Esophagus mucosa (tissue), 1 donor: Measurements from ENCODE around the gene EPB41L5. TPM values are rescaled to one million over a fixed set of nuclear protein-coding genes. Genes with fewer than 3 reads are reported as not detected.
"Not testable (repeated sequence)": the region's sequence is repeated elsewhere in the genome, so short reads cannot be mapped to it uniquely, and the experiment has no call there.

Source experiments
- ATAC-seq: fragments of 200-7000 bp; cut with Tn5 transposase; one replicate; pipeline ENCODE4 v1.9.1; 2020
- total RNA-seq: library from RNA; stranded (reverse); gene quantifications from one replicate; pipeline ENCODE4 v1.2.4, GENCODE V29; 2023
- donor health status: DM: yes; HTN: yes; CAD: no.

EPB41L5 gene
- total RNA-seq, 1 donor from 2014 or later: 16.8 TPM

DNA sequence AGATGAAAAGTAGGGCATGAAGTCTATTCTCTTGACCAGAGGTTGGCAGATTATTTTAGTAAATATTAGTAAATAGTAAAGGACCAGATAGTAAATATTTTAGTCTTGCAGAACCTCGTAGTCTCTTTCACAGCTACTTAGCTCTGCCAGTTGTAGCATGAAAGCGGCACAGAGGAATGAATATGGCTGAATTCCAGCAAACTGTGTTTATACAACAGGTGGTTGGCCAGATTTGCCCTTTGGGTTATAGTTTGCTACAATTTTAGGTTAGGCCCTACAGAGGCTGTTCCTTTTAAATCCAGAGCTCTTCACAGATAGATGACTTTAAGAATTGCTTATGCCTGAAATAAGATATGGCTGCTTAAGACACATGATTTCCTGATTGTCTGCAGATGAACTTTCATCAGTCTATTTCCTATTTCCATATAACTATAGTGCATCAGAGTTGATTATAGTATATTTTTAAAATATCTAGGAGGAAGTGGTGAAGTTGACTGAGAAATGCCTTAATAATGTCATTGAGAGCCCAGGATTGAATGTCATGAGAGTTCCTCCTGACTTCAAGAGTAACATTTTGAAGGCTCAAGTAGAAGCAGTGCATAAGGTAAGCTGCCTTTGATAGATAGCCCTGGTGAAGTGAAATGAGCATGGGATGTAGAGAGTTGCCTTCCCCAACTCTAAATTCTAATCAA, 129.8 kb downstream of the EPB41L5 start:
- ATAC-seq: no peak

DNA sequence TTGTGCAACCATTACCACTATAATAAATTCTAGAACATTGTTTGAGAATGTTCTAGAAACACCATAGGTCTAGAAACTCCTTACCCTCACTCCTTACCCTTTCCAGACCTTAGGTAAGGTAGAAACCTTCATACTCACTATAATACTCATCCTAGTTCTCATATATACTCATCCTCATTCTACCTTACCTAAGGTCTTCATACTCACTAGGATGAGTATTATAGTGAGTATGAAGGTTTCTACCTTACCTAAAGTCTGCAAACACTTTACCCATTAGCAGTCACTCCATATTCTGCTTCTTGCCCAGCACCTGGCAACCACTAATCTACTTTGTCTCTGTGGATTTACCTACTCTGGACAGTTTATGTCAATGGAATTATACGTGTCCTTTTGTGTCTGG, 135.4 kb downstream of the EPB41L5 start:
- ATAC-seq: no peak

DNA sequence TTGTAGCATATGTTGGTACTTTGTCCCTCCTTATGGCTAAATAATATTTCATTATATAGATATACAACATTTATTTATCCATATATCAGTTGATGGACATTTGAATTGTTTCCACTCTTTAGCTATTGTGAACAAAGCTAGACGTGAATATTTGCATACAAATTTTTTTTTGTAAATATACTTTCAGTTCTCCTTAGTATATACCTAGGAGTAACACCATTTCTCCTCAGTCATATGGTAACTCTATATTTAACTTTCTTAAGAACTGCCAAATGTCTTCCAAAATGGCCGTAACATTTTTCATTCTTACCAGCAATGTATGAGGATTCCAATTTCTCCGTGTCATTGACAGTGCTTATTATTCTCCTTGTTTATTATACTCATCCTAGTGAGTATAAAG, 135.8 kb downstream of the EPB41L5 start:
- ATAC-seq: no peak

DNA sequence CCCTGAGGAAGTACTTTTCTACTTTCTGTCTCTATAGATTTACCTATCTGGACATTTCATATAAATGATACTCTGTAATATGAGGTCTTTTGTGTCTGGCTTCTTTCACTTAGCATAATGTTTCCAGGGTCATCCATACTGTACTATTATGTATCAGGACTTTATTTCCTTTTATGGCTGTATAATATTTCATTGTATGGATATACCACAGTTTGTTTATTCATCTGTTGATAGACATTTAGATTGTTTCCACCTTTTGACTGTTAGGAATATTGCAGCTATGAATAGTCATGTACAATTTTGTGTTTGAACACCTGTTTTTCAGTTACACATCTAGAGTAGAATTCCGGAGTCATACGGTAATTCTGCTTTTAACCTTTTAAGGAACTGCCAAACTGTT, 136.5 kb downstream of the EPB41L5 start:
- no peak for ATAC-seq

DNA sequence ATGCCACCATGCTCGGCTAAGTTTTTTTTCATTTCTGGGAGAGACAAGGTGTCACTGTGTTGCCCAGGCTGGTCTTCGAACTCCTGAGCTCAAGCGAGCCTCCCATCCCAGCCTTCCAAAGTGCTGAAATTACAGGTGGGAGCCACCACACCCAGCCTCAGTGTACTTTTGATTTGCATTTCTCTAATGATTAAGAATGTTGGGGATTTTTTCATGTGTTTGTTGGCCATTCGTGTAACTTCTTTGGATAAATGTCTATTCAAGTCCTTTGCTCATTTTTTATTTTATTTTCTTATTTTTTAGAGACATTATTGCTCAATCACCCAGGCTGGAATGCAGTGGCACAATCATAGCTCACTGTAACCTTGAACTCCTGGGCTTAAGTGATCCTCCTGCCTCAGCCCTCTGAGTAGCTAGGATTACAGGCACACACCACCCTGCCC, 137.2 kb downstream of the EPB41L5 start:
- ATAC-seq: no peak

DNA sequence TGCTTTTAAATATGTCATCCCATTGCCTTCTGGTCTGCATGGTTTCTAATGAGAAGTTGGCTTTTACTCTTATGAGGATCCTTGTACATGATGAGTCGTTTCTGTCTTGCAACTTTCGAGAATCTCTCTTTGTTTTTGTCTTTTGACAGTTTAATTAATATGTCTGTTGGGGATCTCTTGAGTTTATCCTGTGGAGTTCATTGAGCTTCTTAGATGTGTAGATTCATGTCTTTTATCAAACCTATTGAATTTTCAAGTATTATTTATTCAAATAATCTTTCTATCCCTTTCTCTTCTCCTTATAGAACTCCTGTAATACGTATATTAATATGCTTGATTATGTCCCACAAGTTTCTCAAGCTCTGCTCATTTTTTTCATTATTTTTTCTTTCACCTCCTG, 142.4 kb downstream of the EPB41L5 start:
- ATAC-seq: no peak

DNA sequence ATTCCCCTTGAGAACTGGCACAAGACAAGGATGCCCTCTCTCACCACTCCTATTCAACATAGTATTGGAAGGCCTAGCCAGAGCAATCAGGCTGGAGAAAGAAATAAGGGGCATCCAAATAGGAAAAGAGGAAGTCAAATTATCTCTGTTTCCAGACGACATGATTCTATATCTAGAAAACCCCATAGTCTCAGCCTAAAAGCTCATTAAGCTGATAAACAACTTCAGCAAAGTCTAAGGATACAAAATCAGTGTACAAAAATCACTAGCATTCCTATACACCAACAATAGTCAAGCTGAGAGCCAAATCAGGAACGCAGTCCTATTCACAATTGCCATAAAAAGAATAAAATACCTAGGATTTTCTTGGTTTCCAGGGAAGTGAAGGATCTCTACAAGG, 145.8 kb downstream of the EPB41L5 start:
- ATAC-seq: not testable (repeated sequence)

DNA sequence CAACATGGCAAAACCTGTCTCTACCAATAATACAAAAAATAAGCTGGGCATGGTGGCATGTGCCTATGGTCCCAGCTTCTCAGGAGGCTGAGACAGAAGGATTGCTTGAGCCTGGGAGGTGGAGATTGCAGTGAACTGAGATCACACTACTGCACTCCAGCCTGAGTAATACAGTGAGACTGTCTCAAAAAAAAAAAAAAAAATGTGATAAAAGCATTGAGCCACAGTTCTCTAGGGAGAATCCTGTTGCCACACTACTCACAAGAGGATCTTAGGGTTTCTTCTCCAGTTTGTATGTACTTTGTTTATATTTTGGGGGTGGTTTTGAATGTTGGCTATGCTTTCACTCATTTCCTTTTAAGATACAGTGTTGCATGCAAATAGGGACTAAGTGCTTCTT, 148.3 kb downstream of the EPB41L5 start:
- no peak for ATAC-seq

DNA sequence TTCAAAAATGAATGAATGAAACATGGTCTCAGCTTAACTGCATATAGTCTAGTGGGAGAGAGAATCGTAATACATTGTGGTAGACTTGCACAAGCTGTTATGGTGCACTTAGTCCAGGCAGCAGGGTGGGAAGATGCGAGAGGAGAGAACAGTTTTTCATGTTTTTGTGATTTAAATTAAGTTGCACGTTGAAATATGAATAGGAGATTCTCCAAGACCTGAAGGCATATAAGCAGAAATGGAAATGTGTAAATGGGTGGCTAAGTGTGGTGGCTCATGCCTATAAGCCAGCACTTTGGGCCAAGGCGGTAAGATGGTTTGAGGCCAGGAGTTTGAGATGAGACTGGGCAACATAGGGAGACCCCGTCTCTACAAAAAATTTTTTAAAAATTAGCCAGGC, 149.8 kb downstream of the EPB41L5 start:
- ATAC-seq: no peak

DNA sequence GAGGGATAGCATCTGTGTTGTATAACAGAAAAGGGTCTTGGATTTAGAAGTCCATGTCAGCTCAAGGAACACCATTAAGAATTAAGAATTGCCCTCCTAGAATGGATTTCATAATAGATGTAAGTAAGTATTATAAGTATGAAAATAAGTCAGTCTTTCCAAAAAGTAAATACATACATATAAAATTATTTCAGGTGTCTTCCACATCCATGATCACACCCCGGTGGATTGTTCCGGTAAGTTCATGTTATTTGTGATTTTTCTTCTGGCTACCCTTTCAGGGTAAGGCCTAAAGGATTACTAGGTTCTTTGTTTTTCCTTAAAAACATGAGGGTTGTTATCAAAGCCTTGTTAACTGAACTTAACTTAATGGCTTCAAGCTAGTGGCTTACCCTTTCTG, 154.4 kb downstream of the EPB41L5 start:
- no peak for ATAC-seq

DNA sequence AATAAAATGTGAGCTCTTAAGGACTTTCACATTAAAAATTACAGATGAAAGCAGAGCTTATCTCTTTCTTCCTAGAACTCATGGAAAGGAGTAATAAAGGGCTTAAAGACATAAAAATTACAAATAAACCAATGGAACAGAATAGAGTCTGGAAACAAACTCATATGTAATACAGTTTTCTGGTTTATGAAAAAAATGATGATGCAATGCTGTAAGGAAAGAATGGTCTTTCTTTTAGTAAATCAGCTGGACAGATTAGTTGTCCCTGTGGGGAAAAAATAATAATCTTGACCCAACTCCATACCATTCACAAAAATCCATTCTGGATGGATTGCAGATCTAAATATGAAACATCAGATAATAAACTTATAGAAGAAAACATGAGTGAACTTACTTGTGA, 156.1 kb downstream of the EPB41L5 start:
- no peak for ATAC-seq

DNA sequence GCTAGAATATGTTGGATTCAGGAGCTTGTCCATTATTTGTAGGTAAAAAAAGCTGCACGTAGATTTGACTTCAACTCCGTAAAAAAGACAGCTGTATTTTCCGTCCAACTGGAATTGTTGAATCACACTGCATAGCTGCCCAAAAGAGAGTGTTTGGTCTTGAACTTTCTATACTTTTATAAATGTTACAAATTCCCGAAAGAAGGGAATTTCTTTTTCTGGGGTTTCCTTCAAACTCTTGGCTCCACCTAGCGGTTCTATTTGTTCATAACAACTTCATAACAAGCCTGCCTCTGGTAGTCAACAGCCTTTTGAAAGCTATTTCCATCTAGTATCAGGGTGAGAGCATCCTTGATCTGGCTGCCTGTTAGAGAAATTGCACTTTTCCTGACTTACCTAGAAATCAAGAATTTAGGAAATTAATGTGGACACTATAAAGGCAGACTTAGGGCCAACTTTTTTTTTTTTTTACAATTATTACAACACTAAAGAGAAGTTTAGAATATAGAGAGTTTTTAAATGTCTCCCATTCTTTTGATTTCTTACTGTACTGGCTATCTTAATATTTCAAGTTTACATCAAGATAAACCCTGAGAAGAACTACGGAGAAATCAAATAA, 162.2 kb downstream of the EPB41L5 start:
- ATAC-seq: peak; percentile 35

DNA sequence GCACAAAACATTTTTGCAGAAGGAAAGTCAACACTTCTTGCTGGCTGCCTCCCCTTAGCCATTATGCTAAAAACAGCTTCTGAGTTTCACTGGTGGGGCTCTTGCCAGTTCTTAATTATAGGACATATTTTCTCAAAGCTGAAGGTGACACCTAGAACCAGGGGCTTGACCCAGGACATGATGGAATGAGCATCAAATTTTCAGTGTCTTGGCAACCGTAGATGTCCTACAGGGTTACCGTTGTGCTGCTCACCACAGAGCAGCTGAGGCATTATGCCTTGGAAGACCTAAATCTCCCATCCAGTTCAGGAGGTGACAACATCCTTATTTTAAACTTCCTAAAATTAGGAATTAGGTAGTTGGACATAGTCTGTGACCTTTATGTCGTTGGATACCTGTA, 163.6 kb downstream of the EPB41L5 start:
- peak; percentile 9 for ATAC-seq

DNA sequence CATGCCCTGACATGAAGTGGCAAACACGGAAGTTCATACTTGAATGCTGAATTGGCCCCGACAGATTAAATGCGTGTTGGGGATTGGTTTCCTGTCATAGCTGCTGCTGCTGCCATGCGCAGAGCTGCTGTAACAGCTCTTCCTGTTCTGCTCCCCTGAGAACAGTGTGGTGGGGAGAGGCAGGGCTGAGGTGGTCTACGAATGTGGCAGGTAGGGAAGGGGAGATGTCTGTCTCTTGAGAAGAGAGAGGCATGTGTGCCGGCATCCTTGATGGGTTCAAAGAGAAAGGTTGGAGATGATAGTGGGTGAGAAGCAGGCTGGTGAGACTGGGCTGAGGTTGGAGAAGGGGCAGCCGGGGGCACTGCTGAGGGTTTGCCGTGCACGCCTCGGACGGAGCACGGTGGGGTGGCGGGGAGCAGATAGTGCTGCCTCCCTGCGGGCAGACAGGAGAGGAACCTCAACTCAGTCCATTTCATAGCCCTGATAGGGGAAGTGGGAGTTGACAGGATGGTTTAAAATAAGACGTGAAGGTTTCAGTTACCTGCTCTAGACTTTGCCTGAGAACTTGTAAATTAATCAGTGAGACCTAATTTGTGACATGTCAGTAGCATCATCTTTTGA, 164.2 kb downstream of the EPB41L5 start:
- ATAC-seq: peak; percentile 88

DNA sequence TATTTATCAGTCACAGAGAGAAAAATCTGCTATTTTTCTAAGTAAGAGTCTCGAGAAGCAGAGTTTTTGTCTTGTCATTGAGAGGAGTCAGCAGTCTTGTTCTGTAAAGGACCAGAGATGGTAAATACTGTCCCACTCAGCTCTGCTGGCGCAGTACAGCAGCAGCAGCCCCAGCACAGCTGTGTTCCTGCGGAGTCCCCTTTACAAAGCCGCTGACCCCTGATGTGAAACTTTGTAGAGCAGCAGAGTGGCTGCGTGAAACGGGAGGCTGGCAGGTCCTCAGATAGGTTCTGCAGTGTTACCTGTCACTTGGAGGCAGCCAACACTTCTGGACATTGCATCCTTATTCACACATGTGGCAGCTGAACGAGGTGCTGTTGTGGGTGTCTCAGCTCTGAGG, 165.1 kb downstream of the EPB41L5 start:
- ATAC-seq: no peak

DNA sequence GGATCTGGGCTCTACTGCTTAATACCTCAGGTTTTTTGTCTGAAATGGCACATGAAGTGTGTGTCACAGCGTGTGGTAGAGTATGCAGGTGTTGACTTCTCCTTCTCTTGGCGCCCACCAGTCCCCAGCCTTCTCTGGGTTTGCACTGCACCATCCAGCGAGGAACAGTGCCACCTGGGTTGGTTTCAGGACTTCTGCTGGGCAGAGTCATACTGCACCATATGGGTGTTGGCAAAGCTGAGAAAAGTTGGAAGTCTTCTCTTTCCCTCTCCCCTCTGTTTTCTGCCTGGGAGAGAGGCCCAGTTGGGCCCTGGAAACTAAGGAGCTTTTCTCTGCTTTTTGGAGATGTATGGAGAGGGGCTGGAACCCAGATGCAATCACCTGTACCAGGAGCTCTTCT, 166.5 kb downstream of the EPB41L5 start:
- no peak for ATAC-seq

DNA sequence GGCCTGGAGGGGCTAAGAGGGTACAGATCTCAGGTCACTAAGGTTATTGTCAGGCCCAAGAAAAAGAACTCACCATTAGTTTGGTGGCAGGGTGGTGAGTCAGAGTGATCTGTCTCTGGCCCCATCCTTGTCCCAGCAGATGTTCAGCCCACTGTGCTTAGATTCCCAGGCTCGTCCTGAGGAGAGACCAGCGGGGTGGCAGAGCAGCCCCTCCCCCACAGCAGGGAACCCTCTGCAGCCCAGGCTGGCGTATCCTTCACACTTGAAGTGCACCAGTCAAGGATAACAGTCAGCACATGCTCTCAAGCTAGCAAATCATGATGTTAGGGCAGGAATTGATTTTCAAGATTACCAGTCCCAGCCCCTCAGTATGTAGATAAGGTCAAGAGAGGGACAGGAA, 167.2 kb downstream of the EPB41L5 start:
- ATAC-seq: no peak

DNA sequence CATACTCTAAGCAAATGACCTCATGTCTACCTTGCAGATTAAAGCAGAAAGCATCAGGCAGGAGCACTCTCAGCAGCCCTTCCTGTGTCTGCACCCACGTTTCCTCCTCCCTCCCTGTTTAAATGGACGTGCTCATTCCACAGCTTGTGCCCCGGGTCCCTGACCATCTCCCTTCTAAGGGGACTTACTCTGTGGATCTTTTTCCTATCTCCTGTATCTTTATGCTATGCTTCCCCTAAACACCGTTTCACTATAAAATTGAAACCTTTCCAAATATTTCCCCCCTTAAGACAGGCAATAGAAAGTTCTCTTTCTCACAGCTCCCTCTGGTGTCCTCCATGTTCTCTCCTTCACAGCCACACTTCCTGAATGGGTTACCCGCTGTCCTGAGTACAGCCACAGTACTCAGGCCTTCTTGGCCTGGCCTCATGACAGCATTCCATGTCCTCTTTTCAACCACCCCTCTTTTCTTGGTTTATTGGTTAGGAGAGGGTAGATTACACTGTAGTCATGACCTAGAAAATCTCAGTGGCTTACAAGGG, 169.2 kb downstream of the EPB41L5 start:
- ATAC-seq: no peak

DNA sequence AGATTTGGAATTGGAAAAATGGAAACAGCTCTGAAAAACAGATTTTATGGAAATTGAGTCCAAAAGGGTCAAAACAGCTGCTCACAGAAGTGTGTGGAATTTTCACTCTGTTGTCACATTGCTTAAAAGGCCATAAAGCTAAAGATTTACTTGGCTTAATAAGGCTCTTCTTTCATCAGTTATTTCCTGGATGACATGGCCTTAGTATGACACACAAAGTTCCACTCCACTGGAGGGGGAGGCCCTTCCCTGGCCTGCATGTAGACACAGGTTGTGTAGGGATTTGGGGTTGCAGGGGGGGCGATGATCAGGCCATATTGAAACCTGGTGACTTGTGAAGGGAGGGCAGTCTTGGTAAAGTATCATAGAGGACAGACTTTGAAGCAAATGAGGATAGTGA, 176.3 kb downstream of the EPB41L5 start:
- peak; percentile 68 for ATAC-seq

DNA sequence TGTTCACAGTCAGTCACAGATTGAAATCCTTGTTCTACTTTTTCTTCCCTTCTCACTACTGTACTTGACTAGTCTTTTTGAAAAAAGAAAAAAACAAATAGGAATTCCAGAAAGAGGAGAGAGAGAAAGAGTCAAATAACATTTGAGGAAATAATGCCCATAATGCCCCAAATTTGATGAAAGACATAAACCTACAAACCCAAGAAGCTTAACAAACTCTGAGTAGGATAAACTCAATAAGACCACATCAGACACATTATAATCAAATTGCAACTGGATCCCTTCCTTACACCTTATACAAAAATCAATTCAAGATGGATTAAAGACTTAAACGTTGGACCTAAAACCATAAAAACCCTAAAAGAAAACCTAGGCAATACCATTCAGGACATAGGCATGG, 179.4 kb downstream of the EPB41L5 start:
- no peak for ATAC-seq

DNA sequence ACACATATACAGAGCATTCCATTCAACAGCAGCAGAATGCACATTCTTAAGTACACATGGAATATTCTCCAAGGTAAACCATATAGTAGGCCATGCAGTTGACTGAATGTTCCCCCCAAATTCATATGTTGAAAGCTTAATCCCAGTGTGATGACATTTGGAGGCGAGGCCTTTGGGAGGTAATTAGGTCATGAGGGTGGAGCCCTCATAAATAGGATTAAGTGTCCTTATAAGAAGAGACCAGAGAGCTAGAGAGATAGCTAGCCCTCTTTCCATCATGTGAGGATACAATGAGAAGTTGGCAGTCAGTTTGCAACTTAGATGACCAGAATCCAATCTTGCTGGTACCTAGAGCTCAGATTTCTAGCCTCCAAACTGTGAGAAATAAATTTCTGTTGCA, 182.7 kb downstream of the EPB41L5 start:
- ATAC-seq: peak; percentile 91

DNA sequence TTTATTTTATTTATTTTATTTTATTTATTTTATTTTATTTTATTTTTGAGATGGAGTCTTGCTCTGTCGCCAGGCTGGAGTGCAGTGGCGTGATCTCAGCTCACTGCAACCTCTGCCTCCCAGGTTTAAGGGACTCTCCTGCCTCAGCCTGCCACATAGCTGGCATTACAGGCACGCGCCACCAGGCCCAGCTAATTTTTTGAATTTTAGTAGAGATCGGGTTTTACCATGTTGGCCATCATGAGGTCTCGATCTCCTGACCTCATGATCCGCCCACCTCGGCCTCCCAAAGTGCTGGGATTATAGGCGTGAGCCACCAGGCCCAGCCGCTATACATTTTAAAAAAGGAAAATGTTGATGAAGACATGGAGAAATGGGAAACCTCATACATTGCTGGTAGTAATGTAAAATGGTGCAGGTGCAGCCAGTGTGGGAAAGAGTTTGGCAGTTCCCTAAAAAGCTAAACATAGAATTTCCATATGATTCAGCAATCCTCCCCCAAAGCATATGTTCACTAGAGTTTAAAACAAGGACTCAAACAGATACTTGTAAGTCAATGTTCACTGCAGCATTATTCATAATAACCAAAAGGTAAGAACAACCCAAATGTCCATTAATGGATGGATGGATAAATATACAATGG, 187.1 kb downstream of the EPB41L5 start:
- not testable (repeated sequence) for ATAC-seq

DNA sequence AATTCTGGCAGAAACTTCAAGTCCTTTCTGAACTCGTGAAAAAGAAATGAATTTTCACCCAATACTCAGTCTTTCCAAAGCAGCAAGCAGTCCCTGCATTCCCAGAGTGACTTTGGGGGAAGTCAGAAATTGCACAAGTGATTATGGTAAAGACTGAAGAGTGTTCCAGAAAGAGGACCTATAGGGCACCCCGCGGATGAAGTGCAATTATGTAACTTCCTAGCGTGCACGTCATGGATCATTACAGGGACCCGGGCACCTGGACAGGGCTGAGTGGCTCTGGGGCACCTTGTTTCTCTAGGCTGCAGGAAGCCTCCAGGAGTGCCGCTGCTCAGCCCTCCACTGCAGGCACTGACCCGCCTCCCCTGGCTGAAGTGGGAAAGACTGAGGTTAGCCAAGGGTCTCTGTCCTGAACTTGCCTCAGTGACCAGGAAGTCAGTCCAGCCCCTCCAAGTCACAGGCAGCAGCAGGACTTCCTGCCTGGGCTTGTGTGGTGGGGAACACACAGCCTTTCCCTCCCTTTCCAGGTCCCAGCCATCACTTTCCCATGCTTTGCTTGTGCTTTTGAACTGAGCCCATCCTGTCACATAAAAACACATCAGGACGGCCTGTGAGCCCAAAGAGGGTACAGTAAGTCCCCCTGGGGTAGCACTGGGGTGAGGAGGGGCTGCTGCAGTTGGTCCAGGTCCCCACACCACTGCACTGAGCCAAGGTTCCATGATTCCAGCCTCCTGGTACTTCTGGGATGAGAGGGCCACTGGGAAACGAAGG, 190.6 kb downstream of the EPB41L5 start:
- peak; percentile 22 for ATAC-seq
